AG08395 (cell line): Measurements from ENCODE around the gene CTSF.
"Not testable (repeated sequence)": the region's sequence is repeated elsewhere in the genome, so short reads cannot be mapped to it uniquely, and the experiment has no call there.

Source experiments
- DNase-seq: peaks from one replicate; pipeline ENCODE4 v3.0.0; 2012; ENCODE audit warnings: mixed read lengths, low spot score

The CTSF gene

DNA sequence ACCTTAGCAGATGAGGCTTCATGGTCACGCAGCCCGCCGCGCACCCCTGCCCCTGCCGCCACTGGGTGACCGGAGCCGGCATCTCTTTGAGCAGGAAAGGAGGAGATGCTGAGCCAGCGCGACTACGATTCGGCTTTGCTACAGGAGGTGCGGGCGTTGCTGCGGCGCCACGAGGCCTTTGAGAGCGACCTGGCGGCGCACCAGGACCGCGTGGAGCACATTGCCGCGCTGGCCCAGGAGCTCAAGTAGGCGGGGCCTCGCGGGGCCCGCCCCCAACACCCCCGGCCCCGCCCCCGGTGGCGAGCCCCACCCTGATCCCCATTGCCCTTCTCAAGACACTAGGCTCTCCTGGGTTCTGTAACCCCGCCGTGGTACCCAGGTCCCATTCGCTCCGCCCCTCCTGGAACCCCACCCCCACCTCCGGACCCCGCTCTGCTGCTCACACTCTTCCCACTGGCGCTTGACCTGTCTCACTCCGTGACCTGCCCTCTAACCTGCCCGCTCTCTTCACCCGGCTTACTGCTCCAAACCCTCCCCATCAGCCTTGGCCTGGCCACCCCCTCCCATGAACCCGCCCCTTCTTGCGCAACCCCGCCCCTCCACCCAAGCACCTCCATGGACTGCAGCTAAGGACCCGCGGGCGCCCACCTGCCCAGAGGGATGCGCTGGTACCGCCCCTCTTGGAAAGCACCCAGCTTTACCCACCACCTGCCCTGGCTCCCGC, 9.1 kb downstream of the CTSF start:
- DNase-seq, result peak; percentile 35

DNA sequence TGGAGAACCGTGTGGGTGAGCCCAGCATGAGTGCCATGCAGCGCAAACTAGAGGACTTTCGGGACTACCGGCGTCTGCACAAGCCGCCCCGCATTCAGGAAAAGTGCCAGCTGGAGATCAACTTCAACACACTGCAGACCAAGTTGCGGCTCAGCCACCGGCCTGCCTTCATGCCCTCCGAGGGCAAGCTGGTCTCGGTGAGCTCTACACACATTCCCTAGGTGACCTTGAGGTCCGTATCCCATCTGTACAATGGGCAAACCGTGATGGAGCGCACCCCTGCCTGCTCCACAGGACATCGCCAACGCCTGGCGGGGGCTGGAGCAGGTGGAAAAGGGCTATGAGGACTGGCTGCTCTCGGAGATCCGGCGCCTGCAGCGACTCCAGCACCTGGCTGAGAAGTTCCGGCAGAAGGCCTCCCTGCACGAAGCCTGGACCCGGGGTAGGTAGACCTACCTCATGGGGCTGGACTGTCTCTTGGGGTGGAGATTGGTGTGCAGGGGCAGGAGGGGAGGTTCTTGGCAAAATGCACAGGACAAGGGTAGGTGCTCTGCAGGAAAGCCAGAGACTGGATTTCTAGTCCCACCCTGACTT, 10.6 kb downstream of the CTSF start:
- DNase-seq, result no peak

DNA sequence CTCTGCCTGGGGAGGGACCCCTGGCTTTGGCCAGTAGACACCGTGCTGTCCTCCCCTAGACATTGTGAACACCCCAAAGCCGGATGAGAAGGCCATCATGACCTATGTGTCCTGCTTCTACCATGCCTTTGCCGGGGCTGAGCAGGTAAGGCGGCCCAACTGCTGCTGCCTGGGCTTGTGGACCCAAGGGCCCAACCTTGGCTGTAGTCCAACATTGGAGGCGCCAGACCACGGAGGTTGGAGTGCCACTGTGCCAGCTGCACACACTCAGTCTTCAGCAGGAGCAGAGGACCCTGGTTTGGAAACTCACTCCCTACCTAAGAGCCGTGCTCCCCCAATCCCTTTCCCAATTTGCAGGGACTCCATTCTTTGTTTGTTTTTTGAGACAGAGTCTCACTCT, 12.3 kb downstream of the CTSF start:
- DNase-seq, result no peak

DNA sequence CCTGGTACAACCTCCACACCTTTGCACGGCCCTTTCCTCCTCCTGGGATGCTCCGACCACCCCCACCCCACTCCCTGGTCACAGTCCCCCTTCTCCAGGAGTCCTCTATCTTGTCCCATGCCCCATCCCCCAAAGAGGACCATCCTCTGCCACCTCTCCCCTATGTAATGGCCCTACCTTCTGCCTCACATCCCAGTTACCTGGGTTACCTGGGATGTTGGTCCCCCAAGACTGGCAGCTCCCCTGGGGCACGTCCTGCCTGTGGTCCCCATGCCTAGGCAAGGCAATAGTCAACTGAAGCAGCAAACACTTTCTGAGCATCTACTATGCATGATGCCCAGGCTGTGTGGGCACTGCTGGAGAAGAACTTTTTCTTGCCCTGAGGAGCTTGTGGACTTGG, 13.0 kb downstream of the CTSF start:
- no peak for DNase-seq

DNA sequence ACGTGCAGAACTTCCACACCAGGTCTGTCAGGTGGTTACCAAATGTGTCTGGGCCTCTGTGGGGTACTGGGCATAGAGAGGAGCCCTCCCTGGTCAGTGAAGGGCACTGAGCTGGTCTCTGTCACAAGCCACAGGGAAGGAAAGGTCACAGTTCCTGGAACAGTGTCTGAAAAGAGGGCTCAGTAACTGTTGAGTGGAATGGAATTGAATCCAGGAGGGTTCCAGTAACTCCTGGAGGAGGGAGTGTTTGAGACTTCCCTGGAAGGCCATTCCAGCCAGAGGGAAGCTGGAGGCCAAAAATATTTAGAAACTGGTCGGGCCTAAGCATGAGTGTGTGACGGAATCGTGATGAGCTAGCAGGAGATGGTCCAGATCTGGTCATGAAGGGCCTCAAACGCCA, 13.8 kb downstream of the CTSF start:
- DNase-seq, result no peak

DNA sequence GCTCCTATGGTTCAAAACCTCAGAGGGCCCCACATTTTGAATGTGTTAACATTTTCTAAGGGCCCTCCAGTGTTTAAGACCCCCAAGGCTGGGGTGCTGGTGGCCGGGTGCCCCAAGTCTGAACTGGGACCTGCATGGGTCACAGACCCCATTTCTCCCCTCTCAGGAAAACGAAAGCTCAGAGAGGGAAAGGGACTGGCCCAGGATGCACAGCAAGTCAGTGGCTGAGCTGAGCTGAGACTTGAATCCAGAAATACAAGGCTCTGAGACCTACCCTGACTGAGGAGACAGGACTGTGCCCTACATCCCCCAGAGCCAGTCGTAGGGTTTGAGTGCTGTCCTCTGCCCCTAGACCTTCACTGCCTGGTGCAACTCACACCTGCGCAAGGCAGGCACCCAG, 17.5 kb downstream of the CTSF start:
- no peak for DNase-seq

- no peak for DNase-seq
Observed at GRCh38 chr11:66549696-66550095, 18.7 kb downstream of the CTSF start.

DNA sequence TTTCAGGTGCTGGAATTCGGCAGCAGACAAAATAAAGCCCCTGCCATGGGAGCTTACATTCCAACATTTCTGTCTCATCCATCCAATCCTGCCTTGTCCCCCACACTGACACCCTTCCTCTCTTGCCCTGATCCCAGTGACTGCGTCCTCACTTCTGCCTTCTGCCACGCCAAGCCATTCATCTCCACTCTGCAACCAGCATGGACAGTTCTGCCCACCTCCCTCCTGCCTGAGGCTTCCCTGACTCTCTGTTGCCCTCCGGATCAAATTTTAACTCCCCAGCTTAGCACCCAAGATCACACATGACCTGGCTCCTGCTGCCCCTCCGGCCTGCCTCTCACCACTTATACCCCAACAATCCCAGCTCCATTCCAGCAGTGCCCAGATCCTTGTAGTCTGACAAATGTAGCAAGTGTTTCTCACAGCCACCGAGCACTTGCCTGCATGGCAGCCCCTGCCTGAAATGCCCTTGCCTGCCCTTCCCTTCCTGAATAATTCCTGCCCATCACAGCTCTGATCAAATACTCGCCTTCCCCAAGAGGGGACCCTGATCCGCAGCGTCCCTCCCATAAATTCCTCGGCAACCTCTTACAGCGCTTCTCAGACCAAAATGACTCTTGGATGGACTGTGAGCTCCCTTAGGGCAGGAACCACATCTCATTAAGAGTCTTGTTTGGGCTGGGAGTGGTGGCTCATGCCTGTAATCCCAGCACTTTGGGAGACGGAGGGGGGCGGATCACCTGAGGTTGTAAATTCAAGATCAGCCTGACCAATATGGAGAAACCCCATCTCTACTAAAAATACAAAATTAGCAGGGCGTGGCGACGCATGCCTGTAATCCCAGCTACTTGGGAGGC, 19.4 kb downstream of the CTSF start:
- no peak for DNase-seq

- DNase-seq, result no peak
Observed at GRCh38 chr11:66548041-66548440, 20.4 kb downstream of the CTSF start.

GRCh38 chr11:66547662-66548009, 20.8 kb downstream of the CTSF start:
- DNase-seq, result no peak

DNA sequence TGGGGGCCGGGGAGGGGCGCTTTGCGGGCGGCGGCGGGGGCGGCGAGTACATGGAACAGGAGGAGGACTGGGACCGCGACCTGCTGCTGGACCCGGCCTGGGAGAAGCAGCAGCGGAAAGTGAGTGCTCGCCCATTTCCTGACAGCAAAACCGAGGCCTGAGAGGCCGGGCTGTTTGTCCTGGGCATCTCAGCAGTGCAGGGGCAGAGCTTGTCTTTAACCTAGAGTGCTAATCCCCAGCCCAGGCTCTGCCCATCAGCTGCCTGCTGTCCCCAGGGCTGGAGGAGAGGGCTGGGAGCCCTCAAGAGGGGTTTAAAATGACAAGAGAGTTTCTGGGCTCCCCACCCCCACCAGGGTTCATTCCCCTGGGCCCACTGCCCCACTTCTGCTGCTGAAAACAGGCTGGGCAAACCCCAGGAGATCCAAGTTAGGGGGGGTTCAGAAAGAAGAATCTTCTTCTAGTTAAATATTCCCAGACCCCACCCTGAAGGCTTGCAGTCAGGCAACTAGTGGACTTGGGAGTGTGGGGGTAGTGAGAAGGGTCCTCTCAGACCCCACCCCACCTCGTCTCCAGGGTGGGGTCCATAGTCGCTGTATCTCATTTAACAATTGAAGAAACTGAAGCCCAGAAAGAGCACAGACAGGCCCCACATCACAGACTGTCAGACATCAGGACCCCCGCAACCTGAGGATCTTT, 21.3 kb downstream of the CTSF start:
- DNase-seq, result no peak

DNA sequence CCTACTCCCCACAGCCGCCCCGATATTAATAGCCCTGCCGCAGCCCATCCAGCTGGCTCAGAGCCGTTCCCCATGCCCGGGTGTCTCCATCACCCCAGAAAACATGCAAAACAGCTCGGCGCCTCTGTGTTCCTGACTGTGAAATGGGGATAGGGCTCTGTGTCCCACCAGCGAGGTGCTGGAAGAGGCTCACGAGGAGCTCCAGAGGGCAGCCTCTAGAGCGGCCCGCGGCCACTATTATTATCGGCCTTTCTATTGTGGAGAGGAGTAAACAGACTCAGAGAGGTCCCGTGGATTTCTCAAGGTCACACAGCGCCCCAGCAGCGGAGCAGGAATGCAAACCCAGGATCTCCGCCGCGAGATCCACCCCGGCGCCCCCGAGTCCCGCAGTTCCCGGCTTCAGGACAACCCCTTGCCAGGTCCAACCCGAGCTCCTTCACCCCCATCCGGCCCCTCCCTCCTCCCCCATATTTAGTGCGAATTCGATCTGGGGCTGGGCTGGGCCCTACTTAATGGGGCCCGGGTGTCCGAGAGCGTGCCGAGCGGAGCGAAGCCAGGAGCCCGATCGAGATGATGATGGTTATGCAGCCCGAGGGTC, 21.9 kb downstream of the CTSF start, which contains the start of gene ACTN3:
TSS of gene ACTN3 (plus strand) at position 536 of the 598 bp plus-strand sequence. CDS start at position 571, 35 bp downstream.
- DNase-seq, result peak; percentile 28

DNA sequence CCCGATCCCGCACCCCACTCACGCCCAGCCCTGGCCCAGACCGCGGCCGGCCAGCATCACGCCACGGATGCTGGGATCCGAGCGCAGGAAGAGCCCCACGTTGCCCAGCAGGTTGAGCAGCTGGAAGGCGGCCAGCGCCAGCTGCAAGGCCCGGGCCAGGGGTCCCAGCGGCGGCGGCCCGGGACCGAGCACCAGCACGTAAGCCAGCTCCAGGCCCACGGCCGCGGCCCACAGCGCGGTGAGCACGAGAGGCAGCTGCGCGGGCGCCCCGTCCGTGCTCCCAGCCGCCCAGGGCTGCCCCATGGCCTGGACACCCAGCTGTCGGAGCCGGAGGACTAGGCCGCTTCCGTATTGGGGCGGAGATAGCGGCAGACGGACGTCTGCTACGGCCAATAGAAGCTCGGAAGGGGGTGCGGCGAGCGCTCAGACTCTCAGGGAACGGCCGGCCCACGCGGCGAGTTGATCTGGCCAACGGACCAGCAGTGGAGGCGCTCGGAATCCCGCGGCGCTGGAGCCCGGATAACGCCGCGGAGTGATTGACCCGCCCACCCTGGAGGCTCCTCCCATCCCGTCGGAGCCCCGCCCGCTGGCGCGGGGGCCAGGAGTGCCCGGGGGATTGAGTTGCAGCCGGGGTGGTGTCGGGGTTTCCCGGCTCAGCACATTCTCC, 22.6 kb downstream of the CTSF start, which contains the start of gene ZDHHC24:
TSS of gene ZDHHC24 (minus strand) at position 348 of the 667 bp plus-strand sequence. CDS start at position 303, 45 bp downstream.
- peak; percentile 99 for DNase-seq

DNA sequence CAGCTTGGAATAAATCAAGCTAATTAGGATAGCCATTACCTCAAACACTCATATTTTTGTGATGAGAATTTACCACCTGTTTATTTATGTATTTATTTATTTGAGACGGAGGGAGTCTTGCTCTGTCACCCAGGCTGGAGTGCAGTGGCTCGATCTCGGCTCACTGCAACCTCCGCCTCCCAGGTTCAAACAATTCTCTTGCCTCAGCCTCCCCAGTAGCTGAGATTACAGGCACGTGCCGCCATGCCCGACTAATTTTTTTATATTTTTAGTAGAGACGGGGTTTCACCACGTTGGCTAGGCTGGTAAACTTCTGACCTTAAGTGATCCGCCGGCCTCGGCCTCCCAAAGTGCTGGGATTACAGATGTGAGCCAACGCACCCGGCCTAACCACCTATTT, 23.5 kb downstream of the CTSF start:
- not testable (repeated sequence) for DNase-seq

DNA sequence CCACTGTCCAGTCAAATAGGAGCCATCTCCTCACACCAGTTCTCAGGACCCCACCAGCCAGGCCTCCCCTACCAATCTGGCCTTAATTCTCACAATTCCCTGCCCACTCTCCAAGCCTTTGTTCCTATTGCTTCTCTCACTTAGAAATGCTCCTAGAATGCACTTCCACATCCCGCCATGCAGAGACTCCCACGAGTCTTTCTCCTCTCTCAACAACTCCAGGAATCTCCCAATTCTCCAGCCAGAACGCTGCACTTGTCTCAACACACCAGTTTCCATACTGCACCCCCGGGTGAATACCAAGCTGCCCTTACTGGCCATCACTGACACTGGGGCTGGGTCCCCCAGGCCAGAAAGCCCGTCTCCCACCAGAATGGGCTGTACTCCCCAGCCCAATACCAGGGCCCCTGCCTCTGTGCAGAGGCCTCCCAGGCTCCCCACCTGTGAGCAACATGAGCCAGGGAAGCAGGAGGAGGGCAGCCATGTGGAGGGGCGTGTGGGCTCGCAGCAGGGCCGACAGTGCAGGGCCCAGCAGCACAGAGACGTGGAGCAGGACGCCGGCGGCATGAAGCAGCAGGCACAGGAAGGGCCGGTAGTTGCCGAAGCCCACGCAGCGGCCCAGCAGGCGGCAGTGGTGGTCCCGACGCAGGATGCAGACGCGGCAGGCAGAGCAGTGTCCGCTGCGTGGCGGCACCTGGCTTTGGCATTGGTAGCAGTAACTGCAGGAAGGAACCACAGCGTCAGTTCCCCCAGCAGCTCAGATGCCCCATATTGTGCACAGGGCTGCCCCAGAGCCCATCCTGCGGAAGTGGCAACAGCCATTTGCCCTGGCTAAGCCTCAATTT, 24.9 kb downstream of the CTSF start:
- DNase-seq, result peak; percentile 31

DNA sequence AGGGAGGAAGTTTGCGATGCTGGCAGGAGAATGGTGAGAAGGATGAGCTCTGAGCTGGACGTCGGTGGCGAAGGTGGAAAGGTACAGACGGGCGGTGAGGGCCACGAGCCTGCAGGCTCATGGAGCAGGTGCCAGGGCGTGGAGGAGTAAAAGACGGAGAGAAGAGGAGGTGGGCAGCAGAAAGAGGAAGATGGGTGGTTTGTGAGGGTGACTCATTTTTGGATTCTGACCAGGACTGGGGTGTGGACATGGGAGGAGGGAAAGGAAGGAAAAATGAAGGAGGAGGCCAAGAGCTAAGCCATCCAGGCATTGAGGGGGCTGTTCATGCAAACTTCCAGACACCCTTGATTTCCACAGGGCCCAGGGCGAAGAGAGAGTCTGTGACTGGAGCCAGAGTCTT, 26.0 kb downstream of the CTSF start:
- DNase-seq, result peak; percentile 33

DNA sequence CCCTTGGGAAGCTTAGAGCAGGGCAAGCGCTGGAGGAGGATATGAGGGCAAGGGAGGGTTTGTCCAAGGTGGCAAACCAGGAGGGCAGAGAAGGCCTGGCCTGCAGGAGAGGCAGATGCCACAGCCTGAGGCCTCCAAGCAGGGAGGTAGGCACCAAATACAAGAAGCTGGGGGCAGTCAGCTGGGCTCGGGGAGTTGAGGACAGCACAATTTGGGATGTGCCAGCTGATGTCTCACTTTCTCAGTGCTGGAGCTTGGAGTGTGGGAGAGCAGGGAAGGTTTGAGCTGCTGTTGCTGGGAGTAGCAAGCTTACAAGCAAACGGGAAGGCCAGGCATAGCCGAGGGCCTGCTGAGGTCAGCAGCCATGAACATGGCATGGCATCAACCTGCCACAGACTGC, 26.5 kb downstream of the CTSF start:
- no peak for DNase-seq

DNA sequence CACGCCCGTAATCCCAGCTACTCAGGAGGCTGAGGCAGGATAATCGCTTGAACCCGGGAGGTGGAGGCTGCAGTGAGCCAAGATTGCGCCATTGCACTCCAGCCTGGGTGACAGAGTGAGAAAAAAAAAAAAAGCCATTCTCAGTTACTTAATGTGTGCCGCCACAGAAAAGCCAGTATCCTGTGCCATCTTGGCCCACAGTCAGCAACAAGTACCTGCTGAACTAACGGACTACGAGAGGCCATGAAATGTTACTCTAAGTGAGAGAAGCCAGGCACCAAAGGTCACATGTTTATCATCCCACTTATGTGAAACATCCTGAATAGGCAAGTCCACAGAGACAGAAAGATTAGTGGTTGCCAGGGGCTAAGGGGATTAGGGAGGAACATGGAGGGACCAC, 27.8 kb downstream of the CTSF start:
- DNase-seq, result not testable (repeated sequence)

GRCh38 chr11:66539870-66540213, 28.6 kb downstream of the CTSF start:
- no peak for DNase-seq

DNA sequence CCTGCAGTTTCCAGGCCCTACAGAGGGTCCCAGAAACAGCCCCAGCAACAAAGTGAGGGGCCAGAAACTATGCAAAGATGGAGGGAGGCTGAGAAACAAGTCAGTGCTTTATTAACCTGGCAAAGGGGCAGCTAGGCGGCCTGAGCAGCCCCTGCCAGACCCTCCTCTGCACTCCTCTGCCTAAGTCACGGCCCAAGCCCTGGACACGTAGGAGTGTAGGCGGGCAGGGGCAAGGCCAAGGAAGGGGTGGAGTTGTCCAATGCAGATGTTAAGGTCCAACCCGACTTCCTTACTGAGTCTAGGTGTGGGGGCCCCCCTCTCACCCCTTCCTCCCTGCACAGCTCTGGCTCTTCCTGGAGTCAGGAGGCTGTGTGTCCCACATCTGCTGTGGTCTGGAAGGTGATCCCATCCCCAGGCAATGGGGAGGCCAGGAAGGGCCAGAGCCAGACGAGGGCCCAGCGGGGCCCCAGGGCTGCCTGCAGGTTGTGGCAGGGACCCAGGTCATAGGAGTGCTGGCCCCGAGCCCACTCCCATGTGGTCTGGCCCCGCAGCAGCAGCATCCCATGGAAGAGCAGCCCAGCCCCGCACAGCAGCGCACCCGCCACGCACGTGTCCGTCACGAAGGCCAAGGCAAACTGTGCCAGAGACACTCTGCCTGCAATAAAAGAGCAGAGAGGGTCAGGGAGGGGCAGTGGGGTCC, 29.1 kb downstream of the CTSF start:
- no peak for DNase-seq
